OCI-LY1 (cell line): ENCODE results near the gene ARMH4.

Experiments used
- CTCF ChIP-seq: fragments of 200-600 bp; sonication (generic), shearing (Covaris generic); IDR thresholded peaks from 2 replicates; pipeline ENCODE4 v1.5.1; 2017; ENCODE audit warnings: mild to moderate bottlenecking, antibody characterized with exemption, low read length, moderate library complexity, mixed read lengths
- EZH2 ChIP-seq: fragments of 200-600 bp; sonication (generic), shearing (Covaris generic); IDR thresholded peaks from 2 replicates; pipeline ENCODE4 v1.8.0; 2017; ENCODE audit warnings: borderline replicate concordance, mixed run types, mild to moderate bottlenecking, antibody characterized with exemption, low read length, moderate library complexity, mixed read lengths

GRCh38 chr14:58166005-58166983 lies 14.3 kb upstream of the ARMH4 start:
- TF ChIP-seq CTCF = peak; percentile 96
- no peak for TF ChIP-seq EZH2
